DOHH2 (cell line): ENCODE measurements around the gene IL2RA.

Experiments
- H3F3A ChIP-seq: fragments of 200-600 bp; sonication (generic), shearing (Covaris generic); 2 replicates; pipeline ENCODE4 v1.6.0; 2016; ENCODE audit warnings: antibody characterized with exemption, mild to moderate bottlenecking; ENCODE audit not compliant: control insufficient read depth, insufficient read depth
- H3K27ac ChIP-seq: fragments of 200-600 bp; sonication (generic); 2 replicates; pipeline ENCODE4 v1.5.1; 2014; ENCODE audit warnings: low read depth, mild to moderate bottlenecking, low read length, moderate library complexity
- H3K27me3 ChIP-seq: fragments of 200-600 bp; sonication (generic); 2 replicates; pipeline ENCODE4 v1.6.1; 2014; ENCODE audit warnings: mild to moderate bottlenecking, low read length, mixed read lengths; ENCODE audit not compliant: control insufficient read depth
- H3K36me3 ChIP-seq: fragments of 200-600 bp; sonication (generic); 2 replicates; pipeline ENCODE4 v1.6.1; 2014; ENCODE audit warnings: mild to moderate bottlenecking, low read length, moderate library complexity, mixed read lengths; ENCODE audit not compliant: control insufficient read depth
- H3K4me1 ChIP-seq: fragments of 200-600 bp; sonication (generic); 2 replicates; pipeline ENCODE4 v1.6.1; 2014; ENCODE audit warnings: mild to moderate bottlenecking, low read length, mixed read lengths; ENCODE audit not compliant: control insufficient read depth
- H3K4me2 ChIP-seq: fragments of 200-600 bp; sonication (generic); 2 replicates; pipeline ENCODE4 v1.6.0; 2014; ENCODE audit warnings: mild to moderate bottlenecking, low read length, moderate library complexity
- H3K4me3 ChIP-seq: fragments of 200-600 bp; sonication (generic); 2 replicates; pipeline ENCODE4 v1.5.1; 2014; ENCODE audit warnings: mild to moderate bottlenecking, low read length, mixed read lengths
- H3K79me2 ChIP-seq: fragments of 200-600 bp; sonication (generic); 2 replicates; pipeline ENCODE4 v1.6.1; 2014; ENCODE audit warnings: mild to moderate bottlenecking, low read length, mixed read lengths; ENCODE audit not compliant: control insufficient read depth
- H3K9me2 ChIP-seq: fragments of 200-600 bp; sonication (generic); replicated peaks from 2 replicates; pipeline ENCODE4 v1.6.1; 2014; ENCODE audit warnings: mild to moderate bottlenecking, low read length, mixed read lengths; ENCODE audit not compliant: control insufficient read depth
- H3K9me3 ChIP-seq: fragments of 200-600 bp; sonication (generic); 2 replicates; pipeline ENCODE4 v1.6.1; 2014; ENCODE audit warnings: antibody characterized with exemption, low read length, mixed read lengths; ENCODE audit not compliant: control insufficient read depth, insufficient read depth
- H4K20me1 ChIP-seq: fragments of 200-600 bp; sonication (generic); 2 replicates; pipeline ENCODE4 v1.6.0; 2014; ENCODE audit warnings: low read depth, mild to moderate bottlenecking, antibody characterized with exemption, low read length, moderate library complexity; ENCODE audit not compliant: control insufficient read depth, insufficient read depth
- EZH2phosphoT487 ChIP-seq: fragments of 200-600 bp; sonication (generic); IDR thresholded peaks from 2 replicates; pipeline ENCODE4 v1.6.1; 2017; ENCODE audit warnings: borderline replicate concordance, mild to moderate bottlenecking, antibody characterized with exemption, low read length, moderate library complexity, mixed read lengths
- TF ChIP-seq, protein P1 (sequence below): fragments of 200-600 bp; sonication (generic); IDR thresholded peaks from one replicate; pipeline ENCODE4 v1.5.1; 2014; ENCODE audit warnings: antibody characterized with exemption, mild to moderate bottlenecking, low read depth, low read length; ENCODE audit not compliant: poor library complexity, severe bottlenecking

Gene IL2RA

DNA sequence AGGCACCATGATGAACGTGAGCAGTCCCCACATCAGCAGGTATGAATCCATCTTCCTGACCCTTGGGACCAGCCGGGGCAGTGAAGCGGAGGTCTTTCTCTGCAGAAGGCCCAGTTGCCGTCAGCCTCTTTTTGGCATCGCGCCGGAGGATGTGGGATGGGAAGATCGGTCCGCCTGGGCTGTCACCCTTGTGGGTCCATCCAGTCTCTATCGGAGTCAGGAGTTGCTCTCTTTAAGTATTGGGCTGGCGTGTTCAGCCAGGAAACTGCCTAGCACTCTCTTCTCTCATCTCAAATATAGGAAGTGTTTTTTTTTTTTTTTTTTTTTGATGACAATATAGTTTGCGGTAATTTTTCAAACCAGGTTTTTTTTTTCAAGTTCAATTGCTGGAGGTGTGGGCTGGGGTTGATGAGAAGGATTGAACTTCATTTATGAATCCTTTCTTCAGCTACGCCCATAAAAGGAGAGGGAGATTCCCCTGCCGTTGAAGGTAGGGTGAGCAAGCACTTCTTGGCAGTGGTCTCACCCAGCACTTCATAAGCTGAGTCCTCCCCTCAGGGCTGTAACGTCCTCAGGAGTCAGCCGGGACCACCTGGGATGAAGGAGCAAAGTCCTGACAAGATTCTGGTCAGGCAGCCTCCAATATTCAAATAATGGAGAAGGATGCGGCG lies at the start of gene IL2RA:
IL2RA (minus strand) TSS at position 267 of the 671 bp plus-strand sequence; CDS start at position 51, 216 bp downstream.
- Histone ChIP-seq H3F3A (no peaks in the 10 kb centered on the region), H3K79me2 (no peaks in the 10 kb centered on the region), H3K4me3 (peak within 1 kb of the TSS; percentile 76), H3K9me3 (no peaks in the 10 kb centered on the region), H3K27me3 (peaks cover 15% of the 10 kb centered on the region), H3K4me2 (peak within 1 kb of the TSS; percentile 80), H3K27ac (no peak within 1 kb of the TSS), H3K36me3 (no peaks in the 10 kb centered on the region), H3K9me2 (no peaks in the 10 kb centered on the region), H3K4me1 (peaks cover 49% of the 10 kb centered on the region), H4K20me1 (no peaks in the 10 kb centered on the region)
- TF ChIP-seq, protein P1, sequence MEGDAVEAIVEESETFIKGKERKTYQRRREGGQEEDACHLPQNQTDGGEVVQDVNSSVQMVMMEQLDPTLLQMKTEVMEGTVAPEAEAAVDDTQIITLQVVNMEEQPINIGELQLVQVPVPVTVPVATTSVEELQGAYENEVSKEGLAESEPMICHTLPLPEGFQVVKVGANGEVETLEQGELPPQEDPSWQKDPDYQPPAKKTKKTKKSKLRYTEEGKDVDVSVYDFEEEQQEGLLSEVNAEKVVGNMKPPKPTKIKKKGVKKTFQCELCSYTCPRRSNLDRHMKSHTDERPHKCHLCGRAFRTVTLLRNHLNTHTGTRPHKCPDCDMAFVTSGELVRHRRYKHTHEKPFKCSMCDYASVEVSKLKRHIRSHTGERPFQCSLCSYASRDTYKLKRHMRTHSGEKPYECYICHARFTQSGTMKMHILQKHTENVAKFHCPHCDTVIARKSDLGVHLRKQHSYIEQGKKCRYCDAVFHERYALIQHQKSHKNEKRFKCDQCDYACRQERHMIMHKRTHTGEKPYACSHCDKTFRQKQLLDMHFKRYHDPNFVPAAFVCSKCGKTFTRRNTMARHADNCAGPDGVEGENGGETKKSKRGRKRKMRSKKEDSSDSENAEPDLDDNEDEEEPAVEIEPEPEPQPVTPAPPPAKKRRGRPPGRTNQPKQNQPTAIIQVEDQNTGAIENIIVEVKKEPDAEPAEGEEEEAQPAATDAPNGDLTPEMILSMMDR, result no peak
- no peak for TF ChIP-seq EZH2phosphoT487

DNA sequence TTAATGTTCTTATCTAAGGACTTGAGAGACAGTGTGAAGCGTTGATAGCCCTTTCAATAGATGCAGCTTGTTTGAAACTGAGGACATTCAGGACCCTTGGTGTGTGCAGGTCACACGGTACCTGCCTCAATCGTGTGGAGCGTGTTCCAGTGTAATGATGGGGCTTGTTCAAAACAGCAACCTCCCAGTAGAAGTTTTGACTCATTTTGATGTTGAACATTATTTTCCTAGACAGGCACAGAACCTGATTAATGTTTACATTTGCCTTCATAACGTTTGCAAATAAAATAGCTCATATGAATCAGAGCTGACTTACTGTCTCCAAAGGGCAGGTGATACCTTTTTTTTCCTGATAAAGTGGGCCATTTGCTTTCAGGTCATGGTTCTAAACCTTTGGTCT lies 48.0 kb upstream of the IL2RA start:
- Histone ChIP-seq H3K36me3 (peaks cover 94% of the 10 kb centered on the region), H3K27ac (no peak overlapping the region), H4K20me1 (no peaks in the 10 kb centered on the region), H3K79me2 (peaks cover 24% of the 10 kb centered on the region), H3K27me3 (no peaks in the 10 kb centered on the region), H3K9me2 (no peaks in the 10 kb centered on the region), H3K4me3 (no peak overlapping the region), H3K4me1 (peaks cover 13% of the 10 kb centered on the region), H3F3A (peaks cover 39% of the 10 kb centered on the region), H3K9me3 (no peaks in the 10 kb centered on the region), H3K4me2 (no peak overlapping the region)
- TF ChIP-seq, protein P1, result no peak
- TF ChIP-seq EZH2phosphoT487, result no peak

- Histone ChIP-seq H3K4me1 (peaks cover 13% of the 10 kb centered on the region), H3K4me2 (no peak overlapping the region), H3F3A (peaks cover 38% of the 10 kb centered on the region), H3K27ac (no peak overlapping the region), H3K9me3 (no peaks in the 10 kb centered on the region), H3K79me2 (peaks cover 31% of the 10 kb centered on the region), H3K36me3 (peaks cover 94% of the 10 kb centered on the region), H4K20me1 (no peaks in the 10 kb centered on the region), H3K4me3 (no peak overlapping the region), H3K9me2 (no peaks in the 10 kb centered on the region), H3K27me3 (no peaks in the 10 kb centered on the region)
- TF ChIP-seq EZH2phosphoT487, result no peak
- TF ChIP-seq, protein P1, result no peak
Observed at GRCh38 chr10:6109444-6109775, 47.2 kb upstream of the IL2RA start.
